Thoracic aorta (tissue), 2 donors: Measurements from ENCODE around the gene MAFG. TPM values are rescaled to one million over a fixed set of nuclear protein-coding genes. Genes with fewer than 3 reads are reported as not detected.

ENCODE experiments used
- ATAC-seq: fragments of 150-250 bp; one replicate; pipeline ENCODE4 v1.8.0; 2017; ENCODE audit warnings: low read depth; ENCODE audit not compliant: insufficient number of reproducible peaks, low FRiP score
- DNase-seq: peaks from one replicate; pipeline ENCODE4 v3.0.0-alpha.2; 2020; ENCODE audit warnings: low spot score
- H3K27ac ChIP-seq, 2 donors: fragments of 200-600 bp; sonication (generic); 1 replicate in 1 of 2; 2 replicates in 1 of 2; pipeline ENCODE4 v1.5.1; 2016; ENCODE audit warnings: mild to moderate bottlenecking in 2 of 2, moderate library complexity in 2 of 2
- H3K27me3 ChIP-seq: fragments of 200-600 bp; sonication (generic); replicated peaks from 2 replicates; pipeline ENCODE4 v1.6.0; 2016; ENCODE audit warnings: mild to moderate bottlenecking; ENCODE audit not compliant: insufficient read depth
- H3K36me3 ChIP-seq: fragments of 200-600 bp; sonication (generic); one replicate; pipeline ENCODE4 v1.5.1; 2016
- H3K4me1 ChIP-seq, 2 donors: fragments of 200-600 bp; sonication (generic); 1 replicate in 1 of 2; 2 replicates in 1 of 2; pipeline versions ENCODE4 v1.5.1 to v1.6.0; 2016; ENCODE audit warnings: low read depth in 2 of 2, mild to moderate bottlenecking in 1 of 2; ENCODE audit not compliant: control insufficient read depth in 1 of 2
- H3K4me3 ChIP-seq: fragments of 200-600 bp; sonication (generic); 2 replicates; pipeline ENCODE4 v1.5.1; 2016; ENCODE audit warnings: mild to moderate bottlenecking
- H3K9me3 ChIP-seq: fragments of 200-600 bp; sonication (generic); 2 replicates; pipeline ENCODE4 v1.5.1; 2016
- CTCF ChIP-seq: fragments of 200-600 bp; sonication (generic); IDR thresholded peaks from one replicate; pipeline ENCODE4 v1.5.1; 2019; ENCODE audit warnings: antibody characterized with exemption
- total RNA-seq, 2 donors: library from RNA; depleted of rRNA; stranded (reverse); fragments of >200 nt; gene quantifications; one replicate each; pipeline versions ENCODE4 v1.1.0 to v1.2.3, GENCODE V29; 2016

The MAFG gene
- total RNA-seq, 2 donors from 2014 or later: 29.8 to 32.1 TPM

DNA sequence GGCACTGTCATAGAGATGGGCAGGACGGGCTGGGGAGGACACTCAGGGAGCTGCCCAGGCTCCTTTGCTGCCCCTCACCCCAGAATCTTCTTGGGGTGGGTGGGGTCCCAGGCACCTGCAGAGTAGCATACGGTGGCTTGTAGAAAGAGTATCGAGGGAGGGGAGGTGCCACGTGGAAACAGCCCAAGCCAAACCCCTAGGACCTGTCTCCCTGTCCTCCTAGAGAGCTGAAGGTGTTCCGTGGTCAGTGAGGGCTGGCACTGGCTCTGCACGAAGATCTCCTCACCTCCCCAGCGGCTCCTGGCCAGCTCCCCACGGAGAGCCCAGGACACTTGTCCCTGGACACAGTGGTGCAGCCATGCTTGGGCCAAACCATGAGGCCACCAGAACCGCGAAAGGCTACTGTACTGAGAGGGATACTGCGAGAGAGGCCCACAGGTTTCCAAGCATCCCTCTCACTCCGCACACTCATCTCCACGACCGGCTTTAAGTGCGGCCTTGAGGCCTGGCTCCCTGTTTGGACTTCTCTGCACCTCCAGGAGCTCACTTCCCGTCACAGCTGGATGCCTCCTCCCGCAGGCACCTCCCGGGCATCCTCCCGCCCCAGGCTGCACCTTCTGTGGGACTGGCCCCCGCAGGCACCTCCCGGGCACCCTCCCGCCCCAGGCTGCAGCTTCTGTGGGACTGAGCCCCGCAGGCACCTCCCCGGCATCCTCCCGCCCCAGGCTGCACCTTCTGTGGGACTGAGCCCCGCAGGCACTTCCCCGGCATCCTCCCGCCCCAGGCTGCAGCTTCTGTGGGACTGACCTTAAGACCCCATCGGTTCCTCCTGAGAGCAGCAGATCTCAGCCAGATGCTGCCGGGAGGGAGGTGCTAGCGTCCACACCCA, 2.0 kb upstream of the MAFG start:
- no peak overlapping the region for H3K27ac ChIP-seq
- H3K36me3 ChIP-seq: no peaks in the 10 kb centered on the region
- DNase-seq (no peak), ATAC-seq (no peak)
- H3K27me3 ChIP-seq: no peaks in the 10 kb centered on the region
- no peak for TF ChIP-seq CTCF
- no peaks in the 10 kb centered on the region for H3K9me3 ChIP-seq
- no peak overlapping the region for H3K4me3 ChIP-seq
- peaks cover 19 to 27% of the 10 kb centered on the region in 2 donors for H3K4me1 ChIP-seq

DNA sequence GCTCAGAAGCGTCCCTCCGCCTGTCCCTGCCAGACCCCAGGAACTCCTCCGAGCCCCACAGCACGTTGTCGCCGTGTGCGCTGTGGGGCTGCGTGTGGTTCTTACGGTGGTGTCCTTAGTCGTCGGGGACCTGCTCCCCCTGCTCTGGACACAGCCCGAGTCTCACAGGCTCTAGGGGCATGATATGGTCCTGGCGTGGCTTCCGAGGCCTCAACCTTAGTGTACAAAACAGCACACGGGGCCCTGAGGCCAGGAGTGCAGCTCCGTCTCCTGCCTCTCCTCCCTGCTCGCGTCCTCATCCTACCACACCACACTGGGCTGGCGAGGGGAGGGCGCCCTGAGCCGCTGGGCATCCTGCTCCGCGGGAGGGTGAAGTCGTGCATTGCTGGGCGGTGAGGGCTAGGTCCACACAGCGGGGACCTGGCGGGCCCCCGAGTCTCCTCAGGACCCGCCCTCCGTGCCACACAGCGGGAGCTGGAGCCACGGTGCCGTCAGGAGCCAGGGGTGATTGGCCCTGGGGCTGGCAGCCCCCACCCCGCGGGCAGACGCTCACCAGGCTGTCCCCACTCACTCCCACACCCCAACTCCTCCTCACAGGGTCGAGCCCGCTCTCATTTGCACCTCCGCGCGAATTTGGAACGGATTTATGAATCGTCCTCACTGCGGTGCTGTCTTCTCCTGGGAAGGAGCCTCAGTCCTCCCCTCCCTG, 1.2 kb upstream of the MAFG start:
- H3K27me3 ChIP-seq: no peaks in the 10 kb centered on the region
- no peak for TF ChIP-seq CTCF
- no peaks in the 10 kb centered on the region for H3K36me3 ChIP-seq
- H3K4me3 ChIP-seq: peak overlapping the region; percentile 75
- no peak for DNase-seq
- peaks cover 24 to 35% of the 10 kb centered on the region in 2 donors for H3K4me1 ChIP-seq
- H3K27ac ChIP-seq: no peak overlapping the region
- ATAC-seq: no peak
- H3K9me3 ChIP-seq: no peaks in the 10 kb centered on the region

- Histone ChIP-seq H3K27ac (peak overlapping the region; percentile 81 to 82), H3K4me3 (peak overlapping the region; percentile 82), H3K4me1 (peaks cover 34 to 50% of the 10 kb centered on the region in 2 donors), H3K9me3 (no peaks in the 10 kb centered on the region), H3K36me3 (peaks cover 5% of the 10 kb centered on the region), H3K27me3 (no peaks in the 10 kb centered on the region)
- TF ChIP-seq CTCF: no peak
- ATAC-seq (no peak), DNase-seq (no peak)
Measured at GRCh38 chr17:81927152-81927652, 333 bp downstream of the MAFG start.

GRCh38 chr17:81926451-81927151, 934 bp downstream of the MAFG start:
- TF ChIP-seq CTCF: no peak
- ATAC-seq (peak; percentile 33), DNase-seq (no peak)
- peaks cover 10% of the 10 kb centered on the region for H3K36me3 ChIP-seq
- peak overlapping the region; percentile 81 to 82 for H3K27ac ChIP-seq
- H3K4me3 ChIP-seq: peak overlapping the region; percentile 82
- no peaks in the 10 kb centered on the region for H3K9me3 ChIP-seq
- H3K4me1 ChIP-seq: peaks cover 38 to 55% of the 10 kb centered on the region in 2 donors
- no peaks in the 10 kb centered on the region for H3K27me3 ChIP-seq
